GM20431 (cell line): Measurements from ENCODE around the gene KCNQ1OT1.

ENCODE experiments used
- in situ Hi-C: fragments of 300-500 bp; cut with MseI, MboI; formaldehyde crosslinking; loops from one replicate; pipeline ENCODE4 v1.15.0; 2020; ENCODE audit warnings: low sequenced_read_pairs; ENCODE audit not compliant: unreplicated experiment

KCNQ1OT1 gene

GRCh38 chr11:2699531-2700414, at the start of gene KCNQ1OT1:
Gene KCNQ1OT1 (minus strand): TSS chr11:2699994.
- in situ Hi-C loops: no loop called here

GRCh38 chr11:2748814-2749554, 49.2 kb upstream of the KCNQ1OT1 start:
- in situ Hi-C loops: no loop called here

GRCh38 chr11:2748061-2748813, 48.4 kb upstream of the KCNQ1OT1 start:
- in situ Hi-C loops: no loop called here

GRCh38 chr11:2747248-2748027, 47.6 kb upstream of the KCNQ1OT1 start:
- in situ Hi-C loops: no loop called here

- in situ Hi-C loops: no loop called here
These were observed 46.8 kb upstream of the KCNQ1OT1 start for GRCh38 chr11:2746401-2747247.

- in situ Hi-C loops: no loop called here
These were observed 45.7 kb upstream of the KCNQ1OT1 start for GRCh38 chr11:2745511-2745910.

- in situ Hi-C loops: no loop called here
These were observed 44.4 kb upstream of the KCNQ1OT1 start for GRCh38 chr11:2744166-2744565.

- in situ Hi-C loops: no loop called here
These were observed 43.8 kb upstream of the KCNQ1OT1 start for GRCh38 chr11:2743427-2744110.

- in situ Hi-C loops: no loop called here
These were observed 43.0 kb upstream of the KCNQ1OT1 start for GRCh38 chr11:2742611-2743426.

GRCh38 chr11:2742201-2742600, 42.4 kb upstream of the KCNQ1OT1 start:
- in situ Hi-C loops: no loop called here

- in situ Hi-C loops: no loop called here
These were observed 41.8 kb upstream of the KCNQ1OT1 start for GRCh38 chr11:2741377-2742131.

GRCh38 chr11:2741006-2741376, 41.2 kb upstream of the KCNQ1OT1 start:
- in situ Hi-C loops: no loop called here

- in situ Hi-C loops: no loop called here
These were observed 40.6 kb upstream of the KCNQ1OT1 start for GRCh38 chr11:2740275-2740940.

- in situ Hi-C loops: no loop called here
These were observed 39.9 kb upstream of the KCNQ1OT1 start for GRCh38 chr11:2739531-2740274.

- in situ Hi-C loops: no loop called here
These were observed 39.0 kb upstream of the KCNQ1OT1 start for GRCh38 chr11:2738551-2739431.
